Epidermal melanocyte (primary cell): ENCODE data around the gene COL26A1.

Experiments used
- DNase-seq: peaks from one replicate; pipeline ENCODE4 v3.0.0; 2011; ENCODE audit warnings: low spot score; ENCODE audit not compliant: insufficient read length

The COL26A1 gene

GRCh38 chr7:101534015-101534803 is 171.5 kb downstream of the COL26A1 start:
- no peak for DNase-seq

- no peak for DNase-seq
Observed at GRCh38 chr7:101534873-101535272, 172.2 kb downstream of the COL26A1 start.

- no peak for DNase-seq
Observed at GRCh38 chr7:101535351-101535751, 172.7 kb downstream of the COL26A1 start.

DNA sequence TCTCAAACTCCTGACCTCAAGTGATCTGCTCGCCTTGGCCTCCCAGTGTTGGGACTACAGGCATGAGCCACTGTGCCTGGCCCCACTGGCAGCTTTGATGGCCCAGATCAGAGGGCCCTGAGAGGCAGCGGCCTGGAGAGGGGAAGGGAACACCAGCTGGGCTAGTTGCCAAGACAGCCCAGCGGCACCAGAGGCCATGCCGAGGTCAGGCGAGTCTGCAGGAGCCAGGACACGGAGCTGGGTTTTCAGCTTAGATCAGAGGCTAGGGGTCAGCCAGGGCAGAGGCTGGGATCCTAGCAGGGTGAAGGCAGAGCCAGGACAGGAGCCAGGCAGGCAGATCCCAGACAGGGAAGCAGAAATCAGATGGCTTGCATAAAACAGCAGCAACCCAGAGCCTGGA is 173.6 kb downstream of the COL26A1 start:
- no peak for DNase-seq

DNA sequence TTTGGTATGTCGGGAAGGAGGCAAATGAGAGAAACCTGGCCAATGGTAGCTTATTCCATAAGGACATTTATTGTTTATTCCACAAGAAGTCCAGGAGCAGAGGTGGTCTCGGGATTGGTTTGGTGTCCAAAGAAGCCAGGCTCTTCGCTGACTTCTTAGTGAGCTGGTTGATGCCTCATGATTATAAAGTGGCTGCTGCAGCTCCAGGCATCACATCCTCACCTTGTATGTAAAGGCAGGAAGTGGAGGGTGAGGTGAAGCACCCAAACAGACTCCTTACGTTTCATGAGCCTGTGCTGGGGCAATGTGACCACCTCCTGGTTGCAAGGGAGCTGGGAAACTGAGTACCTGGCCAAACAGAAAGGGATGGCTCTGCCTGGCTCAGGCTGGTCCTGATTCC is 174.0 kb downstream of the COL26A1 start:
- DNase-seq, result no peak

DNA sequence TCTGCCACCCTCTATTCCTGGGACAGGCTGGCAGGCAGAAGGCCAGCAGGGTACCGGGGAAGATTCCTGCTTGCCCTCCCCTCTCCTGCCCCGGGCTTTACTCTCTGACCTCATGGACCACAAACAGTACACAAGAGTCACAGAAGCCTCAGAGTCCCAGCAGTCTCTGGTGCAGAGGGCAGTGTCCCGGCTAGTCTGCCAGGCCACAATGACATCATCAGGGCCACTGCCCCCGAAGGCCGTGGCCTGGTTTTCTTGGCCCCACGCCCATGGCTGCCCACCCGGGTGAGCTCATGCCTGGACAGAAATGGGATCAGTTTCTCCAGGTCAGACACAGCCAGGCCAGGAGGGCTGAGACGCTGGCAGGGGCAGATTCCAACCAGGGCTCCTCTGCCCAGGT is 174.5 kb downstream of the COL26A1 start:
- no peak for DNase-seq

- DNase-seq, result no peak
Observed at GRCh38 chr7:101537935-101538595, 175.4 kb downstream of the COL26A1 start.

GRCh38 chr7:101538596-101539459 is 176.2 kb downstream of the COL26A1 start:
- DNase-seq, result peak; percentile 86

DNA sequence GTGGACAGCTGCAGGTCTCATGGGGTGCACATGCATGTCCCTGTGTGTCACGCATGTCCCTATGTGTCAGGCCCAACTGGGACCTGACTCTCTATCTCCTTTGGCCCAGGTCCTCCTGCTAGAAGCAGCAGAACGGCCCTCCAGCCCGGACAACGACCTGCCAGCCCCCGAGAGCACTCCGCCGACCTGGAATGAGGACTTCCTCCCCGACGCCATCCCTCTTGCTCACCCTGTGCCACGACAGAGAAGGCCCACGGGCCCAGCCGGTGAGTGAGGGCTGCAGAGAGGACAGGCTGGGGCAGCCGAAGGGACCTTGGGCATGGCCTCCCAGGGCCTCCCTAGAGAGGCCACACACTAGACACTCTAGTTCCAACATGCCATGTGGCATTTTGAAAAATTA is 177.1 kb downstream of the COL26A1 start:
- no peak for DNase-seq

- DNase-seq, result no peak
Observed at GRCh38 chr7:101542527-101543241, 180.0 kb downstream of the COL26A1 start.

- DNase-seq, result no peak
Observed at GRCh38 chr7:101543242-101543766, 180.6 kb downstream of the COL26A1 start.

- DNase-seq, result no peak
Observed at GRCh38 chr7:101543846-101544245, 181.2 kb downstream of the COL26A1 start.

- DNase-seq, result no peak
Observed at GRCh38 chr7:101545441-101546190, 182.9 kb downstream of the COL26A1 start.

DNA sequence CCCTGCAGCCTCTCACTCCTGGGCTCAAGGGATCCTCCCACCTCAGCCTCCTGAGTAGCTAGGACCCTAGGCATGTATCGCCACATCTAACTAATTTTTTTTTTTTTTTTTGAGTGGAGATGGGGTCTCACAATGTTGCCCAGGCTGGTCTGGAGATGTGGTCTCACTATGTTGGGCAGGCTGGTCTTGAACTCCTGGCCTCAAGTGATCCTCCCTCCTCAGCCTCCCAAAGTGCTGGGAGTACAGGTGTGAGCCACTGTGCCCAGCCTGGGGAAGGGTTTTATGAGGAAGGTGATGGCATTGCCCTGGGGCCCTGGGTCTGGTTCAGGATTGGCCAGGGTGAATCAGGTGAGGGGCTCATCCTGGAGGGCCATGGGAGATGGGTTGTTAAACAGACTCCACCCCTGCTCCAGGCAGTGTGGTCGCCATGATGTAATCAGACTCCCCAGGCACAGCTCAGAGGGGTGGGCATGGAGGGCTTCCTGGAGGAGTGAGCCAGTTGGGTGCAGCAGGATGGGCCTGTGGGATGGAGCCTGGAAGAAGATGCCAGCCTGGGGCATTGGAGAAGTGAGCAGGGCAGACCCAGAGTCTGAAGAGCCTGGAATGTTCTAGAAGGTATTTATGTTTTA is 183.7 kb downstream of the COL26A1 start:
- no peak for DNase-seq

DNA sequence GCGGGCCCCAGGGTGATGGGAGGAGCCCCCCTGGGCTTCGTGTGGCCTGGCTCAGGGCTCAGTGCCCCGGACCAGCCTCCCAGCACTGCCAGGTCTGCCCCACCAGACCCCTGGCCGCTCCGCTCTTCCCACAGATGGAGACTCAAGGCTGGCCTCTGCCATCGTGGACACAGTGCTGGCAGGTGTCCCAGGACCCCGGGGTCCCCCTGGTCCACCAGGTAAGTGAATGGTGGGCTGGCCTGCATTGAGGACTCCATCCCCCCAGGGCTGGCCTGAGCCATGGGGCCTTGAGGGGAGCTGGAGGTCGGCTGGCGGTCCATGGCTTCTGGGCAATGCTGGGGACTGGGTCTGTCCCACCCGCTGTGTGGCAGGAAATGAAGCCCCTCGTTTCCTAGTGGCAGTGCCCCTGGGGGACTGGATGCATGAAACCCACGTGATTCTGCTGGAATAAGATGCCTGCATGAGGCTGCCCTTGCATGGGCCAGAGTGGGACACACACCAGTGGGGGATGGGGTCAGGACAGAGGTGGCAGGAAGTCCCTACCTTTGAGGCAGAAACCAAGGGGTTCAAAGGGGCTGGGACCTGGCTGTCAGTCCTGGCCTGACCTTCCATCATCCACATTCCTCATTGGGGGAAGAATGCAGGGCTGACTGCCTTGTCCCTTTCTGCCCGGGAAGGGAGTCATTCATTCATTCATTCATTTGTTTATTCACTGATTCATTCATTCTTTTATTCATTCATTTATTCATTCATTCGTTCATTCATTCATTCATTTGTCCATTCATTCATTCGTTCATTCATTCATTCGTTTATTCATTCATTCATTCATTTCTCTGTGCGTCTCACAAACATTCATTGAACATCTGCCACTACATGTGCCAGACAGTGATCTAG is 184.6 kb downstream of the COL26A1 start:
- DNase-seq, result no peak

DNA sequence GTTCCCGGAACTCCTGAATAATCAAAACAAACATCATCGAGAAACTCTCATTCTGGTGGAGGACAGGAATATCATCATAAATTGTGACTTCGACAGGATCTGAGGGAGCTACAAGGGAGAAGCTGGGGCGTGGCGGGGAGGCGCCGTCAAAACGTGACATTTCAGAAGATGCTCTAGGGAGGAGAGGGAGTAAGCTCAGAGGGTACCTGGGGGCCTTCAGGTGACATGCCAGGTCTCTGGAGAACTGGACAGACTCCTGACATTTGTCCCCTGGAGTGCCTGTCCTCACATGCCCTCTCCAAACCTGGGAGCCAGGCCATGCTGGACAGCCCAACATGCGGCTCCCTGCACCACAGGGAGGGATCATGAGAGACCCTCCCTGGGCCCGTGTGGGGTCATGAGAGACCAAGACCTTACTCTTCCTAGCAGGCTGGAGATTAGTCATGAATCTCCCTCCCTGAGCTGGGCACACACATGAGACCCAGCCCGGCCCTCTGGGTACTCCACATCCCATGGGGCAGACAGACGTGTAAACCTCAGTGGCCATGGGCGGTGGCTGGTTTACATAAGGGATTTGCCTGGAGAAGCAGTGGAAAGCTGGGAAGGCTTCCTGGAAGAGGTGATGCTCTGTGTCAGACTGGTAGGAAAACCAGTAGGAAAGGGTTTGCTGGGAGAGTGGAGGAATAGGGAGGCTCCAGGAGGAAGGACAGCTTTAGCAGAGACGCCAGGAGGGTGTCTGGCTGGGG is 185.4 kb downstream of the COL26A1 start:
- no peak for DNase-seq

- DNase-seq, result no peak
Observed at GRCh38 chr7:101549734-101550133, 187.1 kb downstream of the COL26A1 start.
